GM21576 (cell line): ENCODE data around the gene THRB.

Experiments used
- ATAC-seq: cut with Tn5 transposase; IDR thresholded peaks from one replicate; pipeline ENCODE4 v1.9.1; 2021; ENCODE audit warnings: mild to moderate bottlenecking, moderate library complexity; ENCODE audit not compliant: unreplicated experiment

THRB gene

GRCh38 chr3:24385012-24385615 lies 109.5 kb downstream of the THRB start:
- ATAC-seq = no peak

- no peak for ATAC-seq
Measured at GRCh38 chr3:24382647-24383046, 112.0 kb downstream of the THRB start.

GRCh38 chr3:24379936-24380335 lies 114.7 kb downstream of the THRB start:
- ATAC-seq = no peak

- no peak for ATAC-seq
Measured at GRCh38 chr3:24378313-24378712, 116.3 kb downstream of the THRB start.

- ATAC-seq = no peak
Measured at GRCh38 chr3:24377218-24377993, 117.2 kb downstream of the THRB start.

- ATAC-seq = no peak
Measured at GRCh38 chr3:24375947-24376384, 118.7 kb downstream of the THRB start.

- no peak for ATAC-seq
Measured at GRCh38 chr3:24374801-24375200, 119.8 kb downstream of the THRB start.

GRCh38 chr3:24373198-24373959 lies 121.3 kb downstream of the THRB start:
- no peak for ATAC-seq

- no peak for ATAC-seq
Measured at GRCh38 chr3:24372559-24373197, 122.0 kb downstream of the THRB start.

GRCh38 chr3:24370352-24371090 lies 124.1 kb downstream of the THRB start:
- ATAC-seq = no peak

- no peak for ATAC-seq
Measured at GRCh38 chr3:24368605-24369004, 126.0 kb downstream of the THRB start.

GRCh38 chr3:24367664-24368264 lies 126.9 kb downstream of the THRB start:
- ATAC-seq = no peak

GRCh38 chr3:24367216-24367615 lies 127.4 kb downstream of the THRB start:
- ATAC-seq = no peak

GRCh38 chr3:24365168-24365567 lies 129.5 kb downstream of the THRB start:
- ATAC-seq = no peak

- ATAC-seq = no peak
Measured at GRCh38 chr3:24364359-24364758, 130.3 kb downstream of the THRB start.

GRCh38 chr3:24363242-24363641 lies 131.4 kb downstream of the THRB start:
- ATAC-seq = no peak

GRCh38 chr3:24361623-24362022 lies 133.0 kb downstream of the THRB start:
- no peak for ATAC-seq

- ATAC-seq = no peak
Measured at GRCh38 chr3:24360957-24361356, 133.7 kb downstream of the THRB start.

GRCh38 chr3:24359645-24360462 lies 134.8 kb downstream of the THRB start:
- ATAC-seq = no peak
